ENCODE results near the gene THAP4. TPM values are rescaled to one million over a fixed set of nuclear protein-coding genes. Genes with fewer than 3 reads are reported as not detected.
"Not testable (repeated sequence)": the region's sequence is repeated elsewhere in the genome, so short reads cannot be mapped to it uniquely, and the experiment has no call there.

Gene THAP4
- total RNA-seq, 1 donor from 2014 or later, result 40.9 TPM

DNA sequence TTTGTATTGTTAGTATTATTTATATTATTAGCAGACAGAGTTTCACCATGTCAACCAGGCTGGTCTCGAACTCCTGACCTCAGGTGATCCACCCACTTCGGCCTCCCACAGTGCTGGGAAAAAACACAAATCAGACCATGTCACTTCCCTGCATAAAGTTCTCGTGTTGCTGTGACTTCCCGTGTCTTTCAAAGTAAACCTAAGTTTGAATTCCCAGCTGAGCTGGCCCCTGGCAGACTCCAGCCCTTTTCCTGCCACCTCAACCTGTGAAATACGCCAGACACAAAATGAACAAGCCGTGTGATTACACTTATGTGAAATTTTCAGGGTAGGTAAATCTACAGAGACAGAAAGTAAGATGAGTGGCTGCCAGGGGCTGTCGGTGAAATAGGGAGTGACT, 70.5 kb downstream of the THAP4 start:
- TF ChIP-seq, protein P1, sequence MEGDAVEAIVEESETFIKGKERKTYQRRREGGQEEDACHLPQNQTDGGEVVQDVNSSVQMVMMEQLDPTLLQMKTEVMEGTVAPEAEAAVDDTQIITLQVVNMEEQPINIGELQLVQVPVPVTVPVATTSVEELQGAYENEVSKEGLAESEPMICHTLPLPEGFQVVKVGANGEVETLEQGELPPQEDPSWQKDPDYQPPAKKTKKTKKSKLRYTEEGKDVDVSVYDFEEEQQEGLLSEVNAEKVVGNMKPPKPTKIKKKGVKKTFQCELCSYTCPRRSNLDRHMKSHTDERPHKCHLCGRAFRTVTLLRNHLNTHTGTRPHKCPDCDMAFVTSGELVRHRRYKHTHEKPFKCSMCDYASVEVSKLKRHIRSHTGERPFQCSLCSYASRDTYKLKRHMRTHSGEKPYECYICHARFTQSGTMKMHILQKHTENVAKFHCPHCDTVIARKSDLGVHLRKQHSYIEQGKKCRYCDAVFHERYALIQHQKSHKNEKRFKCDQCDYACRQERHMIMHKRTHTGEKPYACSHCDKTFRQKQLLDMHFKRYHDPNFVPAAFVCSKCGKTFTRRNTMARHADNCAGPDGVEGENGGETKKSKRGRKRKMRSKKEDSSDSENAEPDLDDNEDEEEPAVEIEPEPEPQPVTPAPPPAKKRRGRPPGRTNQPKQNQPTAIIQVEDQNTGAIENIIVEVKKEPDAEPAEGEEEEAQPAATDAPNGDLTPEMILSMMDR (IDR thresholded peaks at IDR 0.05), result no peak
- Mint-ChIP-seq H3K9me3 (ENCODE audit: low read depth) (no peaks in the 10 kb centered on the region), H3K36me3 (ENCODE audit: low read depth) (peaks cover 1% of the 10 kb centered on the region), H3K4me1 (ENCODE audit: low read depth) (peaks cover 17% of the 10 kb centered on the region), H3K27me3 (ENCODE audit: low read depth) (no peaks in the 10 kb centered on the region), H3K4me3 (ENCODE audit: unreplicated experiment) (no peak overlapping the region), H3K27ac (ENCODE audit: unreplicated experiment) (no peak overlapping the region)
- DNase-seq (ENCODE audit: low spot score), result no peak

DNA sequence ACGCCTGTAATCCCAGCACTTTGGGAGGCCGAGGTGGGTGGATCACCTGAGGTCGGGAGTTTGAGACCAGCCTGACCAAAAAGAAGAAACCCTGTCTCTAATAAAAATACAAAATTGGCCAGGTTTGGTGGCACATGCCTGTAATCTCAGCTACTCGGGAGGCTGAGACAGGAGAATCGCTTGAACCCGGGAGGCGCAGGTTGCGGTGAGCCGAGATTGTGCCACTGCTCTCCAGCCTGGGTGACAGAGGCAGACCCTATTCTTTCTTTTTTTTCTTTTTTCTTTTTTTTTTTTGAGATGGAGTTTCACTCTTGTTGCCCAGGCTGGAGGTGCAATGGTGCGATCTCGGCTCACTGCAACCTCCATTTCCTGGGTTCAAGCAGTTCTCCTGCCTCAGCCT, 70.9 kb downstream of the THAP4 start:
- H3K36me3 Mint-ChIP-seq (ENCODE audit: low read depth); H3K9me3 Mint-ChIP-seq (ENCODE audit: low read depth); H3K27ac Mint-ChIP-seq (ENCODE audit: unreplicated experiment); H3K4me3 Mint-ChIP-seq (ENCODE audit: unreplicated experiment); H3K27me3 Mint-ChIP-seq (ENCODE audit: low read depth): not testable (repeated sequence)
- DNase-seq (ENCODE audit: low spot score), result peak; percentile 18
- peaks cover 18% of the 10 kb centered on the region for H3K4me1 Mint-ChIP-seq (ENCODE audit: low read depth)

DNA sequence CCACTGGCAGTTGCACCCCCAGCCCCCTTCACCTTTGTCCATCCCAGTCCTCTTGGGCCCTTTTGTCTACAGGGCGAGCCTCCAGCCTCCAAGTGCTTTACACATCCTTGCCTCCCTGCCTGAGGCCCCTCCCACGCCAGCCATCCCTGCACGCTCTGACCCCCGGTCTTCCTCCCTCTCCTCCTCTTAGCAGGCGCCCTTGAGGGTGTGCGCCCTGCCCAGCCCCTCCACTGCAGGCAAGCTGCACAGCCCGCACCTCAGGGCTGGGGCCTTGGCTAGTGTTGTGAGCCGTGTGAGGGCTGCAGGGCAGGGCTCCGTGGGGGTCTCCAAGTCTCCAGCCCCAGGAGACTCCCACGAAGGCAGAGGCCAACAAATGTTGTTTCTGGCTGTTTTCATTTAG, 71.5 kb downstream of the THAP4 start:
- H3K27me3 Mint-ChIP-seq (ENCODE audit: low read depth), result no peaks in the 10 kb centered on the region
- DNase-seq (ENCODE audit: low spot score), result peak; percentile 83
- H3K4me1 Mint-ChIP-seq (ENCODE audit: low read depth), result peaks cover 24% of the 10 kb centered on the region
- no peak overlapping the region for H3K4me3 Mint-ChIP-seq (ENCODE audit: unreplicated experiment)
- H3K27ac Mint-ChIP-seq (ENCODE audit: unreplicated experiment), result no peak overlapping the region
- peaks cover 1% of the 10 kb centered on the region for H3K36me3 Mint-ChIP-seq (ENCODE audit: low read depth)
- H3K9me3 Mint-ChIP-seq (ENCODE audit: low read depth), result no peaks in the 10 kb centered on the region
- TF ChIP-seq, protein P1 (IDR thresholded peaks at IDR 0.05), result no peak

DNA sequence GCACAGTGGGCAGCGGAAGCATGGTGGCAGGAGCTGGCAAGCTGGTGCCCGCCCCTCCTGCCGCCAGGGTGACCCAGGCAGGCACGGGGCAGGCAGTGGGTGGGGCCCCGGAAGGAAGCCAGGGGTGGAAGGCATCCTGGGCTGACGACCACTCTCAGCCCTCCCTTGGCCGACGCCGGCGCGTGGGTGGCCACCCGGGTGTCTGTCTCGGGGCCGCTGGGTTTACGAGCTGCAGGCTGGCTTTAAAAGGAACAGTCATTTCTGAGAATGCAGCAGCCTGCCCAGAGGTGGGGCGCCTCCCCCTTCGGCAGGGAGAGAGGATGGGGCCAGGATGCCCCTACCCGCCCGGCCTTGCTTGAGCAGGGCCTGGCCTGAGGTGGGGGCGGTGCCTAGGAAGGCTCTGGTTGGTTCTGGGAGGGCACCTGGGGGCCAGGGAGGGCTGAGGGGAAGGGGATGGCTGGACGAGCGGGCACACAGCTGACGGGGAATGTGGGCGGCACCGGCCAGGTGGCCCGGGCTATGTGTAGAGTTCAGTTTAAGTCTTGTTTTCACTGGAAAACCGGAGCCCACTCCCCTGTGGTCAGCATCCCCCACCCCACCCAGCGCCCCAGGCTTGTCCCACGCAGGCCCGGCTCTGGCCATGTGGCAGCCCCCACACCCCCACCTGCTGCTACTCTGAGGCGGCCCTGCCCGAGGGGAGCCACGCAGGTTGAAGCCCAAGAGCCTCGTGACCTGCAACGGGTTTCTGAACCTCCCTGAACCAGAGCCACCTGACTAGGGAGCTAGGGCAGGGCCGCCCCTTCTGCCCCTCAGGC, 72.2 kb downstream of the THAP4 start:
- TF ChIP-seq, protein P1 (IDR thresholded peaks at IDR 0.05), result no peak
- peak; percentile 90 for DNase-seq (ENCODE audit: low spot score)
- Mint-ChIP-seq H3K27ac (ENCODE audit: unreplicated experiment) (no peak overlapping the region), H3K4me1 (ENCODE audit: low read depth) (peaks cover 31% of the 10 kb centered on the region), H3K27me3 (ENCODE audit: low read depth) (no peaks in the 10 kb centered on the region), H3K9me3 (ENCODE audit: low read depth) (no peaks in the 10 kb centered on the region), H3K4me3 (ENCODE audit: unreplicated experiment) (no peak overlapping the region), H3K36me3 (ENCODE audit: low read depth) (peaks cover 1% of the 10 kb centered on the region)

DNA sequence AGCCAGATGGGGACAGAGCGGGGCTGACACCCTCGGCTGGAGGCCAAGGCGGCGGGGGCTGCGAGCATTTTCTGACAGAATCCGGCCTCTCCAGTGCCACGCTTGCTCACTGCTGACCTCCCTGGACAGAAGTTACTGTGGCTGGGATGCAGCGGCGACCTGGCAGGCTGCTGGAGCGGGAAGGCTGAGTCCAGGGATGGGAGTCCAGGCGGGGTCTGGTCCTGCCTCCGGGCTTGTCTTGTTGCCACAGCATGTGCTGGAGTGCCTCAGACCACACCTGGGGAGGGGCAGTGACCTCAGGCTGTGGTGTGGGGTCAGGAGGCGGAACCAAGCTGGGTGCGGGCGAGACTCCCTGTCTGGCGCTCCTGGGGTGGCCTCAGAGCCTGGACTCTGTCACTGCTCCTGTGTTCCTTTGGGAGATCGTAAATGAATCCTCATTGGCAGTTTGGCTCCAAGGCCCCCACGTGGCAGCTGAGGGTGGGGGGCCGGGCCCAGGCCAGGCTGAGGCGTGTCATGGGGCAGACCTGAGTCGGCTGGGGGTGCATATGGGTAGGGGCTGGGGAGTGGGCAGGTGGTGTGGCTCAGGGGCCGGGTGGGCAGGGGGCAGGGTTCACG, 72.9 kb downstream of the THAP4 start:
- TF ChIP-seq, protein P1 (IDR thresholded peaks at IDR 0.05), result no peak
- peaks cover 1% of the 10 kb centered on the region for H3K36me3 Mint-ChIP-seq (ENCODE audit: low read depth)
- DNase-seq (ENCODE audit: low spot score), result peak; percentile 90
- peaks cover 32% of the 10 kb centered on the region for H3K4me1 Mint-ChIP-seq (ENCODE audit: low read depth)
- H3K27me3 Mint-ChIP-seq (ENCODE audit: low read depth), result no peaks in the 10 kb centered on the region
- no peaks in the 10 kb centered on the region for H3K9me3 Mint-ChIP-seq (ENCODE audit: low read depth)
- H3K27ac Mint-ChIP-seq (ENCODE audit: unreplicated experiment), result no peak overlapping the region
- H3K4me3 Mint-ChIP-seq (ENCODE audit: unreplicated experiment), result no peak overlapping the region
